ENCODE measurements around the gene GPR42. TPM values are rescaled to one million over a fixed set of nuclear protein-coding genes. Genes with fewer than 3 reads are reported as not detected.

Gene GPR42
- total and polyA plus RNA-seq, 10 donors, result 0.09 to 0.67 (median 0.63) TPM; not detected in 6

GRCh38 chr19:35419805-35420204 is 48.9 kb downstream of the GPR42 start:
- H3K4me3 ChIP-seq, result no peak overlapping the region
- H3K36me3 ChIP-seq, result no peaks in the 10 kb centered on the region
- WGBS, 5 donors, result 84 to 92% (median 89%) methylated on average over 5 of the region's 5 CpGs
- peaks cover 0 to 56% (median 10%) of the 10 kb centered on the region in 7 donors for H3K27me3 ChIP-seq (replicated peaks in 1 of 7)
- intact Hi-C loops (cut with DNase I; ENCODE audit: low total_unique reads), result no loop called here
- no peak overlapping the region for H3K27ac ChIP-seq
- peaks cover 0 to 23% (median 2%) of the 10 kb centered on the region in 6 donors for H3K4me1 ChIP-seq
- no peak for TF ChIP-seq CTCF (IDR thresholded peaks at IDR 0.05 in 8 of 11, conservative IDR thresholded peaks at IDR 0.05 in 3 of 11)
- no peak for TF ChIP-seq POLR2A (IDR thresholded peaks at IDR 0.05)
- TF ChIP-seq POLR2AphosphoS5 (IDR thresholded peaks at IDR 0.05), result no peak
- H3K9me3 ChIP-seq, result no peaks in the 10 kb centered on the region
- DNase-seq, result no peak

DNA sequence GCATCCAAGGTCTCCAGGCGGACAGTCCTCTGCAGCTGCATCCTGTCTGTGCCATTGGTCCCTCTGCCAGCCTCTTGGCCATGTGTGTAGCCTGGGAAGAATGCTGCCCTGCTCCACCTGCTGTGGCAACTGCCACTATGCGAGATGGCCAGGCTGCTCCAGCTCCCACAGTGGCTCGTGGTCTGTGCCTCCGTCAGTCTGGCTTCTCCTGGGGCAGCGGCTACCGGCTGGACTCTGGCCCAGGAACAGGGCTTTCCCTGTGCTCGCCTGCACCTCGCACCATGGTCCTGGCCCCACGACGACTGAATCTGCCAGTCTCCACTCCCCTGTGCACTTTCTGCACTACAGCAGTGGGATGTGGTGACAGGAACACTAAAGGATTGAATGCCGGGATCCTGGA is 50.5 kb downstream of the GPR42 start:
- no peak for DNase-seq
- Histone ChIP-seq H3K4me1 (peaks cover 0 to 23% (median 2%) of the 10 kb centered on the region in 6 donors), H3K4me3 (no peak overlapping the region), H3K9me3 (no peaks in the 10 kb centered on the region), H3K27me3 (replicated peaks in 1 of 7) (peaks cover 0 to 53% (median 3%) of the 10 kb centered on the region in 7 donors), H3K36me3 (no peaks in the 10 kb centered on the region), H3K27ac (no peak overlapping the region)
- intact Hi-C loops (cut with DNase I; ENCODE audit: low total_unique reads), result no loop called here
- TF ChIP-seq CTCF (IDR thresholded peaks at IDR 0.05 in 8 of 11, conservative IDR thresholded peaks at IDR 0.05 in 3 of 11) (no peak), POLR2A (IDR thresholded peaks at IDR 0.05) (no peak), POLR2AphosphoS5 (IDR thresholded peaks at IDR 0.05) (peak in 2 of 3 donors; percentile 17 to 20)
- 60 to 82% (median 75%) methylated on average over 11 of the region's 11 CpGs for WGBS, 5 donors

Small RNAs within 50 kb of the gene (microRNA-seq; reads per million reads assigned to microRNA genes)
- 4.8 to 13.3 (median 10.8) reads per million in 3 donors for gene MIR5196

Small RNAs within 50 kb of the gene (small RNA-seq; reads per million reads assigned to genes)
- gene RN7SL491P, result 0 reads per million in 4 donors

Other genes with a start within 250 kb of the GPR42 start
- gene LGI4, start 236.0 kb upstream of the GPR42 start, total RNA-seq, result 1 to 10 TPM in 4 of 7 donors, under 1 TPM in 2, not detected in 1; 0.68 to 2.8 (median 1.1) TPM
- gene LGI4, start 236.0 kb upstream of the GPR42 start, polyA plus RNA-seq, result 1 to 10 TPM; 2.4 to 9.7 (median 2.5) TPM
- gene FXYD1, start 232.2 kb upstream of the GPR42 start, total RNA-seq, result 10 to 100 TPM in 3 of 7 donors, 1 to 10 TPM in 2, under 1 TPM in 1, not detected in 1; 0.83 to 18.1 (median 8.0) TPM
- gene FXYD1, start 232.2 kb upstream of the GPR42 start, polyA plus RNA-seq, result 10 to 100 TPM in 2 of 3 donors, 1 to 10 TPM in 1; 9.8 to 17.8 (median 16.0) TPM
- 1 to 10 TPM in 6 of 7 donors, not detected in 1; 1.2 to 3.3 (median 2.5) TPM for gene FXYD7, start 227.8 kb upstream of the GPR42 start, total RNA-seq
- gene FXYD7, start 227.8 kb upstream of the GPR42 start, polyA plus RNA-seq, result 1 to 10 TPM; 1.6 to 4.4 (median 2.3) TPM
- 100 to 1,000 TPM; 132 to 215 (median 162) TPM for gene FXYD5, start 216.3 kb upstream of the GPR42 start, total RNA-seq
- gene FXYD5, start 216.3 kb upstream of the GPR42 start, polyA plus RNA-seq, result 100 to 1,000 TPM; 188 to 235 (median 213) TPM
- gene FAM187B, start 142.3 kb upstream of the GPR42 start, total RNA-seq, result under 1 TPM in 1 of 7 donors, not detected in 6; 0.51 TPM
- under 1 TPM in 2 of 3 donors, not detected in 1; 0.48 to 0.61 TPM for gene FAM187B, start 142.3 kb upstream of the GPR42 start, polyA plus RNA-seq
- 10 to 100 TPM; 18.1 to 30.2 (median 21.6) TPM for gene LSR, start 122.1 kb upstream of the GPR42 start, total RNA-seq
- 10 to 100 TPM; 10.9 to 17.4 (median 11.2) TPM for gene LSR, start 122.1 kb upstream of the GPR42 start, polyA plus RNA-seq
- 100 to 1,000 TPM; 133 to 206 (median 157) TPM for gene USF2, start 102.1 kb upstream of the GPR42 start, total RNA-seq
- gene USF2, start 102.1 kb upstream of the GPR42 start, polyA plus RNA-seq, result 100 to 1,000 TPM; 132 to 205 (median 145) TPM
- under 1 TPM in 2 of 7 donors, not detected in 5; 0.60 to 0.67 TPM for gene HAMP, start 88.5 kb upstream of the GPR42 start, total RNA-seq
- gene HAMP, start 88.5 kb upstream of the GPR42 start, polyA plus RNA-seq, result 1 to 10 TPM in 2 of 3 donors, under 1 TPM in 1; 0.48 to 5.0 (median 2.0) TPM
- 10 to 100 TPM in 3 of 7 donors, under 1 TPM in 2, not detected in 2; 0.26 to 55.2 (median 35.1) TPM for gene MAG, start 78.9 kb upstream of the GPR42 start, total RNA-seq
- gene MAG, start 78.9 kb upstream of the GPR42 start, polyA plus RNA-seq, result under 1 TPM; 0.07 to 0.42 (median 0.16) TPM
- 100 to 1,000 TPM; 251 to 446 (median 339) TPM for gene CD22, start 41.9 kb upstream of the GPR42 start, total RNA-seq
- gene CD22, start 41.9 kb upstream of the GPR42 start, polyA plus RNA-seq, result 100 to 1,000 TPM; 292 to 445 (median 394) TPM
- gene FFAR1, start 23.2 kb upstream of the GPR42 start, total RNA-seq, result under 1 TPM in 4 of 7 donors, not detected in 3; 0.16 to 0.32 (median 0.28) TPM
- gene FFAR1, start 23.2 kb upstream of the GPR42 start, polyA plus RNA-seq, result under 1 TPM; 0.18 to 0.52 (median 0.26) TPM
- 1 to 10 TPM in 4 of 7 donors, under 1 TPM in 2, not detected in 1; 0.55 to 3.2 (median 2.0) TPM for gene FFAR3, start 12.6 kb upstream of the GPR42 start, total RNA-seq
- gene FFAR3, start 12.6 kb upstream of the GPR42 start, polyA plus RNA-seq, result under 1 TPM; 0.30 to 0.45 (median 0.33) TPM
- gene FFAR2, start 77.2 kb downstream of the GPR42 start, total RNA-seq, result 10 to 100 TPM in 5 of 7 donors, 1 to 10 TPM in 2; 3.0 to 53.5 (median 12.6) TPM
- 1 to 10 TPM in 2 of 3 donors, under 1 TPM in 1; 0.89 to 9.0 (median 5.7) TPM for gene FFAR2, start 77.2 kb downstream of the GPR42 start, polyA plus RNA-seq
- gene KRTDAP, start 119.4 kb downstream of the GPR42 start, total RNA-seq, result 1 to 10 TPM in 1 of 7 donors, not detected in 6; 3.1 TPM
- not detected for gene KRTDAP, start 119.4 kb downstream of the GPR42 start, polyA plus RNA-seq
- gene DMKN, start 142.6 kb downstream of the GPR42 start, total RNA-seq, result 10 to 100 TPM in 2 of 7 donors, 1 to 10 TPM in 5; 2.5 to 17.9 (median 4.4) TPM
- gene DMKN, start 142.6 kb downstream of the GPR42 start, polyA plus RNA-seq, result 10 to 100 TPM in 2 of 3 donors, 1 to 10 TPM in 1; 7.2 to 15.3 (median 10.7) TPM
- gene SBSN, start 157.2 kb downstream of the GPR42 start, total RNA-seq, result not detected
- under 1 TPM; 0.05 to 0.33 (median 0.19) TPM for gene SBSN, start 157.2 kb downstream of the GPR42 start, polyA plus RNA-seq
- under 1 TPM in 1 of 7 donors, not detected in 6; 0.17 TPM for gene GAPDHS, start 162.4 kb downstream of the GPR42 start, total RNA-seq
- gene GAPDHS, start 162.4 kb downstream of the GPR42 start, polyA plus RNA-seq, result under 1 TPM in 2 of 3 donors, not detected in 1; 0.13 to 0.14 TPM
- 10 to 100 TPM; 47.6 to 67.7 (median 50.4) TPM for gene TMEM147, start 174.6 kb downstream of the GPR42 start, total RNA-seq
- gene TMEM147, start 174.6 kb downstream of the GPR42 start, polyA plus RNA-seq, result 10 to 100 TPM; 57.9 to 88.7 (median 78.7) TPM
- gene ATP4A, start 192.6 kb downstream of the GPR42 start, total RNA-seq, result not detected
- gene ATP4A, start 192.6 kb downstream of the GPR42 start, polyA plus RNA-seq, result not detected
- gene PMIS2, start 215.1 kb downstream of the GPR42 start, total RNA-seq, result not detected
- gene PMIS2, start 215.1 kb downstream of the GPR42 start, polyA plus RNA-seq, result not detected
- gene HAUS5, start 241.7 kb downstream of the GPR42 start, total RNA-seq, result 10 to 100 TPM; 10.3 to 24.4 (median 17.7) TPM
- 10 to 100 TPM; 12.4 to 23.8 (median 23.1) TPM for gene HAUS5, start 241.7 kb downstream of the GPR42 start, polyA plus RNA-seq

All from spleen (tissue), 11 donors.